MCF 10A (cell line): ENCODE data around the gene ZNF138. TPM values are rescaled to one million over a fixed set of nuclear protein-coding genes. Genes with fewer than 3 reads are reported as not detected.
"Not testable (repeated sequence)": the region's sequence is repeated elsewhere in the genome, so short reads cannot be mapped to it uniquely, and the experiment has no call there.

Experiments used
- BruUV-seq: library from RNA; stranded (reverse); fragments of 400-500 nt; replicated peaks from 2 replicates; lab custom pipeline; 2021; lab: Mats Ljungman, UMichigan
- CTCF ChIA-PET: fragments of 300-600 bp; sonication (Branson Sonifier 250); formaldehyde crosslinking; extraction: SDS; loops from one replicate; lab custom pipeline; 2021; ENCODE audit warnings: antibody characterized with exemption, inconsistent platforms; lab: Yijun Ruan, JAX
- POLR2A ChIA-PET: fragments of 300-600, 350-650 bp; sonication (Branson Sonifier 250); formaldehyde crosslinking; extraction: SDS; loops from one replicate; lab custom pipeline; 2020; ENCODE audit warnings: antibody characterized with exemption, inconsistent platforms; lab: Yijun Ruan, JAX
- DNase-seq: peaks from one replicate; pipeline ENCODE4 v3.0.0-alpha.2; 2018; ENCODE audit not compliant: unreplicated experiment
- H3K27ac Mint-ChIP-seq: one replicate; pipeline ENCODE4 v1.8.0; 2022; ENCODE audit warnings: mild to moderate bottlenecking, low read depth, mixed read lengths; ENCODE audit not compliant: unreplicated experiment
- H3K27me3 Mint-ChIP-seq: one replicate; pipeline ENCODE4 v1.8.0; 2022; ENCODE audit warnings: mixed read lengths; ENCODE audit not compliant: insufficient read depth, unreplicated experiment
- H3K36me3 Mint-ChIP-seq: one replicate; pipeline ENCODE4 v1.8.0; 2022; ENCODE audit warnings: mild to moderate bottlenecking, moderate library complexity, mixed read lengths; ENCODE audit not compliant: insufficient read depth, unreplicated experiment
- H3K4me1 Mint-ChIP-seq: one replicate; pipeline ENCODE4 v1.8.0; 2022; ENCODE audit warnings: mixed read lengths; ENCODE audit not compliant: insufficient read depth, unreplicated experiment
- H3K4me3 Mint-ChIP-seq: one replicate; pipeline ENCODE4 v1.8.0; 2022; ENCODE audit warnings: mild to moderate bottlenecking, moderate library complexity, mixed read lengths; ENCODE audit not compliant: unreplicated experiment
- H3K9me3 Mint-ChIP-seq: one replicate; pipeline ENCODE4 v1.8.0; 2022; ENCODE audit warnings: mixed read lengths; ENCODE audit not compliant: unreplicated experiment
- intact Hi-C: fragments of 100-400 bp; cut with micrococcal nuclease; formaldehyde crosslinking; loops from 2 replicates; pipeline ENCODE4 v1.14.1; 2022
- total RNA-seq: library from RNA; stranded (reverse); gene quantifications from 2 replicates; pipeline ENCODE4 v1.2.3, GENCODE V29; 2022
- TF ChIP-seq, protein P1 (sequence below): fragments of 200-600 bp; IDR thresholded peaks from one replicate; pipeline ENCODE4 v1.8.0; 2022; ENCODE audit warnings: antibody characterized with exemption, mild to moderate bottlenecking; ENCODE audit not compliant: unreplicated experiment

Gene ZNF138
- total RNA-seq, 1 experiment from 2014 or later, result 3.3 TPM

DNA sequence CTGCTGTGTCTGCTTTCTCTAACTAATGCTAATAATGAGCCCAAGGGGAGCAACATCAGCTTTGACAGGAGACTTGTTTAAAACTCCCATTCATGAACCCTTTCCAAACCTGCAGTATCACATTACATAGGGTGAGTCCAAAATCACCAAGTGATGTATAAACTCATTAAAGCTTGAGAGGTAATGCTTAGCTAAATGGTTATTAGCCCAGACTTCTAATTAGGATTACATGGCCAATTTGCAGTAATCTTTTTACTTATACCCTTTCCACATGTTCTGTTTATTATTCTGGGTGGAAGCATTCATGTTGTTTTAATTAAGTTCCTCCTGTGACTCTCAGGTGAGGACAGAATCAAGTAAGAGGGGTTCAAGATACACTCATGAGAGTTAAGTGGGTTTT, 17.5 kb downstream of the ZNF138 start:
- Mint-ChIP-seq H3K4me1 (no peaks in the 10 kb centered on the region), H3K9me3 (no peaks in the 10 kb centered on the region), H3K27ac (no peak overlapping the region), H3K4me3 (no peak overlapping the region), H3K36me3 (peaks cover 5% of the 10 kb centered on the region), H3K27me3 (no peaks in the 10 kb centered on the region)
- ChIA-PET POLR2A (interaction anchor here (1.2 kb wide), 1 partner anchor 18 kb away, joined by 4 read pairs; the partner anchor contains the start of gene ZNF138), CTCF (interaction anchor here (0.7 kb wide), 1 partner anchor 18 kb away, joined by 3 read pairs; the partner anchor contains the start of gene ZNF138)
- DNase-seq, result no peak
- TF ChIP-seq, protein P1, sequence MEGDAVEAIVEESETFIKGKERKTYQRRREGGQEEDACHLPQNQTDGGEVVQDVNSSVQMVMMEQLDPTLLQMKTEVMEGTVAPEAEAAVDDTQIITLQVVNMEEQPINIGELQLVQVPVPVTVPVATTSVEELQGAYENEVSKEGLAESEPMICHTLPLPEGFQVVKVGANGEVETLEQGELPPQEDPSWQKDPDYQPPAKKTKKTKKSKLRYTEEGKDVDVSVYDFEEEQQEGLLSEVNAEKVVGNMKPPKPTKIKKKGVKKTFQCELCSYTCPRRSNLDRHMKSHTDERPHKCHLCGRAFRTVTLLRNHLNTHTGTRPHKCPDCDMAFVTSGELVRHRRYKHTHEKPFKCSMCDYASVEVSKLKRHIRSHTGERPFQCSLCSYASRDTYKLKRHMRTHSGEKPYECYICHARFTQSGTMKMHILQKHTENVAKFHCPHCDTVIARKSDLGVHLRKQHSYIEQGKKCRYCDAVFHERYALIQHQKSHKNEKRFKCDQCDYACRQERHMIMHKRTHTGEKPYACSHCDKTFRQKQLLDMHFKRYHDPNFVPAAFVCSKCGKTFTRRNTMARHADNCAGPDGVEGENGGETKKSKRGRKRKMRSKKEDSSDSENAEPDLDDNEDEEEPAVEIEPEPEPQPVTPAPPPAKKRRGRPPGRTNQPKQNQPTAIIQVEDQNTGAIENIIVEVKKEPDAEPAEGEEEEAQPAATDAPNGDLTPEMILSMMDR, result no peak
- intact Hi-C loops, result no loop called here
- no TSS peak for BruUV-seq

DNA sequence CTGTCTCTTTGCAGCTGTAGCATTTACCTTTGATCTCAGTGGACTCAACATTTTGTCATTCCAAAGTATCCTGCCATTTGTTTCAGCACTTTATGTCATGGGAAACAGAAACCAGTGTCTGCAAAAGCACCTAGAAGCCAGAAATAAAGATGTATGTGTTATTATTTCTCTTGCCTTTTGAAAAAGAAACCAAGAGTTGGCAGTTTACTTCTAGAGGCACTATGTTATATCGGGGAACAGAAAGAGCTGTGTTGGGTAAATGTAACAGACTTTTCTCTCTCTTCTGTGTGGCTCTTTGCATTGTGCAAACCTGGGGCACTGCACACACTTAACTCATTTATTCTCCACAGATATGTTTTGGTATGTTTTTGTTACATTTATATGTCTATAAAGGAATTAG, 36.7 kb downstream of the ZNF138 start:
- ChIA-PET POLR2A (no interaction called here), CTCF (no interaction called here)
- Mint-ChIP-seq H3K27me3 (no peaks in the 10 kb centered on the region), H3K27ac (no peak overlapping the region), H3K36me3 (peaks cover 7% of the 10 kb centered on the region), H3K4me1 (no peaks in the 10 kb centered on the region), H3K9me3 (no peaks in the 10 kb centered on the region), H3K4me3 (no peak overlapping the region)
- TF ChIP-seq, protein P1, result no peak
- no TSS peak for BruUV-seq
- no peak for DNase-seq
- intact Hi-C loops, result no loop called here

DNA sequence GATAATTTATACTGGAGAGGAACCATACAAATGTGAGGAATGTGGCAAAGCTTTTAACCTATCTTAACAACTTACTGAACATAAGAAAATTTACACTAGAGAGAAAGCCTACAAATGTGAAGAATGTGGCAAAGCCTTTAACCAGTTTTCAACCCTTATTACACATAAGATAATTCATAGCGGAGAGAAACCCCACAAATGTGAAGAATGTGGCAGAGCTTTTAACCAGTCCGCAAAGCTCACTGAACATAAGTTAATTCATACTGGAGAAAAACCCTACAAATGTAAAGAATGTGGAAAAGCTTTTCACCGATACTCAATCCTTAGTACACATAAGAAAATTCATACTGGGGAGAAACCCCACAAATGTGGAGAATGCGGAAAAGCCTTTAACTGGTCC, 37.9 kb downstream of the ZNF138 start:
- Mint-ChIP-seq H3K4me1 (no peaks in the 10 kb centered on the region), H3K27me3 (no peaks in the 10 kb centered on the region), H3K27ac (no peak overlapping the region), H3K9me3 (peaks cover 8% of the 10 kb centered on the region), H3K4me3 (no peak overlapping the region), H3K36me3 (peaks cover 7% of the 10 kb centered on the region)
- DNase-seq, result no peak
- TF ChIP-seq, protein P1, result no peak
- intact Hi-C loops, result no loop called here
- no TSS peak for BruUV-seq
- POLR2A ChIA-PET, result no interaction called here
- CTCF ChIA-PET, result no interaction called here

DNA sequence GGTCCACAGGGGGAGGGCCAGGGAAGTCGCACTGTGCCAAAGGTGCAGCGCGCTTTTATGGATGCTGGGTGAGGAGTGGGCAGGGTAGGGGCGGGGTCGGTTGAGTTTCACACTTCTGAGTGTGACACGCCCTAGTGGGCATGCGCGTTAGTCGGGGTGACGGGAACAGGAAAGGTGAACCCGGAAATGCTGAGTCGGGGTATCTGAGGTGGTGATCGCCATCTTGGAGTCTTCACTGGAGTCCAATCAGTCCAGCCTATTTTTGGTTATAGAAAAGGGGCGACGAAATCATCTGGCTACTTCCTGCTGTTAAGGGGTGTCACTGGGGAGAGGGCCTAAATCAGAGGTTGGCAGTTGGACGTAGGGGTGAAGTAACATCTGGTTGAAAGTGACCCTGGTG, 40.8 kb downstream of the ZNF138 start:
- no peak for DNase-seq
- no TSS peak for BruUV-seq
- Mint-ChIP-seq H3K9me3 (peaks cover 24% of the 10 kb centered on the region), H3K4me1 (no peaks in the 10 kb centered on the region), H3K4me3 (no peak overlapping the region), H3K27me3 (no peaks in the 10 kb centered on the region), H3K36me3 (no peaks in the 10 kb centered on the region), H3K27ac (no peak overlapping the region)
- ChIA-PET POLR2A (no interaction called here), CTCF (no interaction called here)
- TF ChIP-seq, protein P1, result no peak
- intact Hi-C loops, result no loop called here

DNA sequence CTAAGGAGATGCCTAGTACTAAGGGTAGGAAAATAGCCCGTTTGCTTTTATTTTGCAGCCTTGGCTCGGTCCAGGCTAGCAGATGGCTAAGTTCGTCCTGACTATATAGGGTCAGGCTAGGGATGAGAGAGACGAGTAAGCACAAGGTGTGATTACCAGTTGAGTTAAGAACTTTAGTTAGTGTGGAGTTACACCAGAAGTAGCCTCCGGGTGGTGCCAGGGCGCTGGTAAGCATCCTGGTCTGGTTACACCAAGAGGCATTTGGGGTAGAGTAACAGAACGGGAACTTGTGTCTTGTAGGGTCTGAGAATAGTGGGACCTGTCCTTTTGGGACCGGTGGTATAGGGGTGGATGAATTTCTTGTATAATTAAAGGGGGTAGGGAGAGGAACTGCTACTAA, 41.6 kb downstream of the ZNF138 start:
- H3K4me3 Mint-ChIP-seq, H3K36me3 Mint-ChIP-seq, H3K27ac Mint-ChIP-seq, CTCF ChIA-PET, BruUV-seq, intact Hi-C loops, H3K4me1 Mint-ChIP-seq, POLR2A ChIA-PET, DNase-seq, H3K27me3 Mint-ChIP-seq: not testable (repeated sequence)
- peaks cover 24% of the 10 kb centered on the region for H3K9me3 Mint-ChIP-seq

DNA sequence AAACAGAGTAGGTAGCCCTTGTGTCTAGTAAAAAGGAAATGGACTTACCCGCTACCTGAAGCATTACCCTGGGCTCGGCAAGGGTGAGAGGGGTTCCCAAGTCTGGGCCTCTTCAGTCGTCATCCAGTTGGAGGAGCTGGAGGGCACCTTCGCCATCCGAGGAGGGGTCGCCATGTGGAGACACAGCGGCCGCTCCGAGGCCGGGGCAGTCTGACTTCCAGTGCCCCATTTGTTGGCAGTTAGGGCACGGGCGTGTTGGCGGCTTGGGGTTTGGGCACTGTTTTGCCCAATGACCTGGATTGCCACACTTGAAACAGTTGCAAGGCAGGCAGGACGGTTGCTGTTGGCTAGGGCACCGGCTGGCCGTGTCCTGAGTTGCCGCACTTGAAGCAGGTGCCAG, 43.8 kb downstream of the ZNF138 start:
- H3K36me3 Mint-ChIP-seq, CTCF ChIA-PET, H3K27me3 Mint-ChIP-seq, H3K27ac Mint-ChIP-seq, intact Hi-C loops, H3K4me1 Mint-ChIP-seq, BruUV-seq, DNase-seq, POLR2A ChIA-PET, H3K4me3 Mint-ChIP-seq: not testable (repeated sequence)
- H3K9me3 Mint-ChIP-seq, result peaks cover 24% of the 10 kb centered on the region
